Stimulated activated naive CD8-positive, alpha-beta T cell treated with anti-CD3 and anti-CD28 coated beads, Interleukin-15, amount 100 ng/mL, for 72 hours (primary cell): ENCODE data around the gene DRD4.
"Not testable (repeated sequence)": the region's sequence is repeated elsewhere in the genome, so short reads cannot be mapped to it uniquely, and the experiment has no call there.

Experiments used
- ATAC-seq: fragments of 150-1000 bp; cut with Tn5 transposase; 2 replicates; pipeline ENCODE4 v1.10.0; 2021; ENCODE audit warnings: mild to moderate bottlenecking, moderate library complexity
- DNase-seq, 2 donors: peaks; one replicate each; pipeline ENCODE4 v3.0.0; 2021 to 2022
- H3K27ac Mint-ChIP-seq, 2 donors: one replicate each; pipeline ENCODE4 v1.8.0; 2022; ENCODE audit warnings: mild to moderate bottlenecking in 2 of 2, mixed read lengths in 2 of 2, moderate library complexity in 2 of 2
- H3K27me3 Mint-ChIP-seq: one replicate; pipeline ENCODE4 v1.8.0; 2022; ENCODE audit warnings: mixed read lengths
- H3K4me1 Mint-ChIP-seq: one replicate; pipeline ENCODE4 v1.8.0; 2022; ENCODE audit warnings: mild to moderate bottlenecking, mixed read lengths
- H3K4me3 Mint-ChIP-seq, 2 donors: one replicate each; pipeline ENCODE4 v1.8.0; 2022; ENCODE audit warnings: mild to moderate bottlenecking in 2 of 2, mixed read lengths in 2 of 2, moderate library complexity in 1 of 2
- H3K9me3 Mint-ChIP-seq, 2 donors: one replicate each; pipeline ENCODE4 v1.8.0; 2022; ENCODE audit warnings: mixed read lengths in 2 of 2

The DRD4 gene

DNA sequence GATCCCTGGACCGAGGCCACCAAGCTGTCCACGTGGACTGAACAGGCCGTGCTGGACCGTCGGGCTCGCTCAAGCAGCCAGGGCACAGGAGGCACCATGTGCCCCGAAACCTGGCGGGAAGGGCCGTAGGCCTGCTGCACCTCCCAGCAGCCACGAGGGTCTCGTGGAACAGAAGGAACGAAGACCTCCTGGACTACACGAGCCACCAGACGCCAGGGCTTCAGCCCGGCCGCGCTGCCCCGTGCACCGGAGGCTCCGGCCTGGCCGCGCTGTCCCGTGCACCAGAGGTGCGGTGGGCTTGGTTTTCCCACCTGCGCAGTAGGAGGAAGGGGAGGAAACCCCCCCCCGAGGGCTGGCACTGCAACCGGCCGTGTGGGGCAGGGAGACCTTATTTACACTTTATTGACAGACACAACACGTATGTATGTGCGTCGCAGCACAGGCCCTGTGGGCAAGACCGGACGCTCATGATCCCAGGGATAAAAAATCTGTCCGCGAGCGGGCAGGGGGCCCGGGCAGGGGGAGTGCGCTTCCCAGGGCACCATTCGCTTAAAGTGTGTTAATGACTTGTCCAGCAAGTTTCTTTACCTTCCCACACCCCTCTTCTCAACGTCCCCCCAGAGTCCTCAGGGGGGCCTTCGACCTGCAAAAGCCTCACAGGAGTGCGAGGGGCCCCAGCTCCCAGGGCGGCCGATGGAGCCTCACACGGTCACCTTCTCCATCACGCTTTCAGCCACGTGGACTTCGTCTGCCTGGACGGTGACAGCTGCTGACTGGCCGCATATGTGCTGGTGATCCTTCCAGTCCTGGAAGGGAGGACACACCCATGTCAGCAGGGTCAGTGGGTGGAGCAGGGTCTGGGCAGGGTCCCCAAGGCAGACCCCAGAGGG, 7.0 kb downstream of the DRD4 start:
- Mint-ChIP-seq H3K9me3 (no peaks in the 10 kb centered on the region), H3K27me3 (peaks cover 13% of the 10 kb centered on the region), H3K4me1 (peaks cover 22% of the 10 kb centered on the region), H3K4me3 (no peak overlapping the region), H3K27ac (peak overlapping the region in 1 of 2 donors; percentile 54)
- ATAC-seq (no peak), DNase-seq (no peak)

DNA sequence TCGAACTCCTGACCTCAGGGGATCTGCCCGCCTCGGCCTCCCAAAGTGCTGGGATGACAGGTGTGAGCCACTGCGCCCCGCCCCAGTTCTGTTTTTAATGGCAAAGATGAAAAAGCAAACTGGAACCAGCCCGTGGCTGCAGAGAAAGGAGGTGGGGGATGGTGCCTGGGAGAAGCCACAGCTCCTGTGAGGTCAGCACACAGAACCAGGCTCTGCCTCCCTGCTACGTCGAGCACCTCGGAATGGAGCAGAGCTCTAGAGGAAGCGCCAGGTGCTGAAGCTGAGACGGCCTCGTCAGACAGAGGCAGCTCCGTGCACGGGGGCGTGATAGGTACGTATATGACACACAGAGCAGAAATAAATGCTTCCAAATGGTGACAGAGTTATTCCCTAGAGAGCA, 8.5 kb downstream of the DRD4 start:
- Mint-ChIP-seq H3K27ac (no peak overlapping the region), H3K27me3 (peaks cover 4% of the 10 kb centered on the region), H3K4me3 (no peak overlapping the region), H3K4me1 (peaks cover 16% of the 10 kb centered on the region), H3K9me3 (no peaks in the 10 kb centered on the region)
- ATAC-seq (no peak), DNase-seq (no peak)

DNA sequence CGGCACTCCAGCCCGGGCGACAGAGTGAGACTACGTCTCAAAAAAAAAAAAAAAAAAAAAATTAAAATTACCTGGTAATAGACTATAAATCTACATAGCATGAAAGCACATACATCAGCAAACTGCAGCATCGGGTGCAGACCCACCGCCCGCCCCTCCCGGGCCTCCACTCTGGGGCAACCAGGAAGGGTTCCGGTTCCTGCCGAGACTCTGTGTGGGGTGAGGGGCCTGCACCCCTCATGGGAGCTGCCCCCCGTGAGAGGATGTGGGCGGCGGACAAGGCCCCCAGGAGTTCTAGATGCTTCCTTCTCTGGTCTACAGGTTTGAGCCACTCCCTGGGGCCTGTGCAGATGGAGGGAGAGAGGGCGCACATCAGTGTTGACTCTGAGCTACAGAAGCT, 9.1 kb downstream of the DRD4 start:
- Mint-ChIP-seq H3K27me3 (no peaks in the 10 kb centered on the region), H3K27ac (no peak overlapping the region)
- no peak for ATAC-seq

DNA sequence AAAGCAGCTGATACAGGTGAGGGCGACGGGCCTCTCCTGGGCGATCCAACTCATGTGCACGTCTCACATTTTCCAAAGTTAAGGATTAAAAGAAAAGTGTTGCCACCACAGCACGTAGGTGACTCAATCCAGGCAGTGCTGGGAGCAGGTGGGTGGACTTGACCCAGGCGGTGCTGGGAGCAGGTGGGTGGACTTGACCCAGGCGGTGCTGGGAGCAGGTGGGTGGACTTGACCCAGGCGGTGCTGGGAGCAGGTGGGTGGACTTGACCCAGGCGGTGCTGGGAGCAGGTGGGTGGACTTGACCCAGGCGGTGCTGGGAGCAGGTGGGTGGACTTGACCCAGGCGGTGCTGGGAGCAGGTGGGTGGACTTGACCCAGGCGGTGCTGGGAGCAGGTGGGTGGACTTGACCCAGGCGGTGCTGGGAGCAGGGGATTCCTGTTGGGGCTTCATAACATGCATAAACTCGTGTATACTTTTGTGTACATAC, 10.6 kb downstream of the DRD4 start:
- not testable (repeated sequence) for ATAC-seq, H3K4me1 Mint-ChIP-seq

More for the DNA sequence above, 9.1 kb downstream of the DRD4 start:
- no peaks in the 10 kb centered on the region for H3K9me3 Mint-ChIP-seq
- peaks cover 12% of the 10 kb centered on the region for H3K4me1 Mint-ChIP-seq
- no peak overlapping the region for H3K4me3 Mint-ChIP-seq
- DNase-seq: no peak

DNA sequence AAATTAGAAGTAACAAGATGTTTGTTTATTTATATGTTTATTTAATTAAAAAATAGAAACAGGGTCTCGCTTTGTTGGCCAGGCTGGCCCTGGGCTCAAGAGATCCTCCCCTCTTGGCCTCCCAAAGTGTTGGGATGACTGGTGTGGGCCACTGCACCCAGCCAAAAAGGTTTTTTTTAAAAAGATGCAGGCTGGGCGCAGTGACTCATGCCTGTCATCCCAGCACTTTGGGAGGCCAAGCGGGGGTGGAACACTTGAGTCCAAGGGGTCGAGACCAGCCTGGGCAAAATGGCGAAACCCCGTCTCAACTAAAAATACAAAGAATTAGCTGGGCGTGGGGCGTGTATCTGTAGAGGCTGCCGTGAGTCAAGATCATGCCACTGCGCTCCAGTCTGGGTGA, 13.4 kb downstream of the DRD4 start:
- Mint-ChIP-seq H3K4me3 (no peak overlapping the region), H3K4me1 (peaks cover 3% of the 10 kb centered on the region), H3K9me3 (no peaks in the 10 kb centered on the region), H3K27me3 (no peaks in the 10 kb centered on the region), H3K27ac (no peak overlapping the region)
- ATAC-seq: no peak
- DNase-seq: no peak

More for the DNA sequence above, 10.6 kb downstream of the DRD4 start:
- not testable (repeated sequence) for H3K4me3 Mint-ChIP-seq, H3K27ac Mint-ChIP-seq, H3K9me3 Mint-ChIP-seq, H3K27me3 Mint-ChIP-seq, DNase-seq

DNA sequence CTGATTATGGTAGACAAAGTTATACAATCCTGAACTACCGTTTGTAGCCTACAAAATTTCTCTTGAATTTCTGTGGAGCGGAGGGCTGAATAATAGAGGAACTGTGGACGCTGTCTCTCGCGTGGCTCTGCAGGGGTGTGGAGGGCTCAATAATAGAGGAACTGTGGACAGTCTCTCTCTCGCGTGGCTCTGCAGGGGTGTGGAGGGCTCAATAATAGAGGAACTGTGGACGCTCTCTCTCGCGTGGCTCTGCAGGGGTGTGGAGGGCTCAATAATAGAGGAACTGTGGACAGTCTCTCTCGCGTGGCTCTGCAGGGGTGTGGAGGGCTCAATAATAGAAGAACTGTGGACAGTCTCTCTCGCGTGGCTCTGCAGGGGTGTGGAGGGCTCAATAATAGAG, 16.1 kb downstream of the DRD4 start:
- H3K27me3 Mint-ChIP-seq, H3K4me1 Mint-ChIP-seq, H3K27ac Mint-ChIP-seq, H3K9me3 Mint-ChIP-seq, ATAC-seq, H3K4me3 Mint-ChIP-seq, DNase-seq: not testable (repeated sequence)

DNA sequence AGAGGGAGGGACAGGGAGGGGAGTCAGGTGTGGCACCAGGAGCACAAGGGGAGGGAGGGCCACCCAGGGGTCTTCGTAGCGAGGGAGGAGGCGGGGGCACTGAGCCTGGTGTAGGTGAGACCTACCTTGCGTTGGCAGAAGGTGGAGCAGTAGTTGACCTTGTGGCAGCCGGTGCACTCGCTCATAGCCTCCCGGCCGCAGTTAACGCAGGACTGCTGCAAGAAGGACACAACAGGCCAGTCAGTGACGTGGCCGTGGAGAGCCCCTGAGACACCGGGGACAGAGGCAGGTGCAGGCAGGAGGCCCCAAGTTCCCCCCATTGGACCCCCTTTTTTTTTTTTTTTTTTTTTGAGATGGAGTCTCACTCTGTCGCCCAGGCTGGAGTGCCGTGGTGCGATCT, 16.8 kb downstream of the DRD4 start:
- peak overlapping the region in 1 of 2 donors; percentile 12 for H3K27ac Mint-ChIP-seq
- no peaks in the 10 kb centered on the region for H3K4me1 Mint-ChIP-seq
- DNase-seq: no peak
- no peaks in the 10 kb centered on the region for H3K27me3 Mint-ChIP-seq
- no peak for ATAC-seq
- no peaks in the 10 kb centered on the region for H3K9me3 Mint-ChIP-seq
- no peak overlapping the region for H3K4me3 Mint-ChIP-seq

DNA sequence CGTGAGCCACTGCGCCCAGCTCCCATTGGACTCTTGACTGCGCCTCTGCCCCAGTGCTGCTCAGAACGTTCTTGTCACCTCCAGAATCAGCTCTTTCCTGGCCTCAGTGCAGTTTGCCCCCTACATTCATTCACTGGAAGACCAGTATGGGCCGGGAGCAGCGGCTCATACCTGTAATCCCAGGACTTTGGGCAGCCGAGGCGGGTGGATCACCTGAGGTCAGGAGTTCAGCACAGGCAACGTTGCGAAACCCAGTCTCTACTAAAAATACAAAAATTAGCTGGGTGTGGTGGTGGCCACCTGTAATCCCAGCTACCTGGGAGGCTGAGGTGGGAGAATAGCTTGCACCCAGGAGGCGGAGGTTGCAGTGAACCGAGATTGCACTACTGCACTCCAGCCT, 17.4 kb downstream of the DRD4 start:
- ATAC-seq, H3K4me3 Mint-ChIP-seq, H3K27ac Mint-ChIP-seq, DNase-seq, H3K9me3 Mint-ChIP-seq, H3K4me1 Mint-ChIP-seq, H3K27me3 Mint-ChIP-seq: not testable (repeated sequence)

DNA sequence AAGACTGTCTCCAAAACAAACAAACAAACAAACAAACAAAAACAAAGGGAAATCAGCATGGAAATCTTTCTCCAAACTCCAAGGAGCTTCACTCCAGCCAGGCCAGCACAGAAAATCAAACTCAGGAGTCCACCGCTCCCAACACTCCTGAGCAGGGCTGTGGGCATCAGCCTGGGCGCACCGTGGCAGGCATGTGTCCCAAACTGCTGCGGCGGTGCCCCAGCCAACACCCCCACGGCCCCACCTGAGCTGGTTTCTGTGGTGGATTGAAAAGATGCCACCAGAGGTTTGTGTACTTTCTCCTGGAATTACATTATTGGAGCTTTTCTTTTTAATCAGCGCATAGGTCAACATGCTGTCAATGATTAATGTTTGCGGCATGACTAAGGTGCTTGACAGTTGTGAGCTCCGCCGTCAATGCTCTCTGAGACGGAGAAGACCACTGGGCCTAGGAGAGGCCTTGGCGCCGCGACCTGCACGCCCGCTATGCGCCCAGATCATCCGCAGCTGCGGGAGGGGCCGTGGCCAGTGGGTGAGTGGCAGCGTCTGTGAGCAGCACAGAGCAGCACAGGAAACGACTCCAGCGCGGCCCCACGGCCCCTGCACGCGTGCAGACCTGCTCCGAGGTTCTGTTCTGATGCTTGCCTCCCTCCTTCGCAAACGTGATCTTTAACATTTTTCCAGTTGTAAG, 18.1 kb downstream of the DRD4 start:
- Mint-ChIP-seq H3K4me1 (no peaks in the 10 kb centered on the region), H3K9me3 (no peaks in the 10 kb centered on the region), H3K4me3 (no peak overlapping the region), H3K27me3 (no peaks in the 10 kb centered on the region), H3K27ac (no peak overlapping the region)
- DNase-seq (no peak), ATAC-seq (no peak)

DNA sequence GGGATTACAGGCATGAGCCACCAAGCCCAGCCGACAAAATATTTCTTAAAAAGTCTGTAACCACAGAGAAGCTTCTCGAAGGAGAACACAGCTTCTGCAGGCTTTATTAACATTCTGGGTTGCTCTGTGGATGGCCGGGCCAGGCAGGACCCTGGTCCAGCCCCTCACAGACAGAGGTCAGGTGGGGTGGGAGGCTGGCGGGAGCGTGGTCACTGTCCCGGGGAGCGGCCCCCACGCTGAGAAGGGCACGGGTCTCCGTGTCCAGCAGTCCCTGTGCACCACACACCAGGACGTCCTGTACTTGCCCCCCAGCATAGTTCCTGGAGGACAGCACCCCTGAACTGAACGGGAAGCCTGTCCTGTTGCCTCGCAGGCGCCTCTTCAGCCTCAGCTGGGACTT, 19.4 kb downstream of the DRD4 start:
- Mint-ChIP-seq H3K9me3 (no peaks in the 10 kb centered on the region), H3K4me1 (no peaks in the 10 kb centered on the region)
- ATAC-seq: no peak

DNA sequence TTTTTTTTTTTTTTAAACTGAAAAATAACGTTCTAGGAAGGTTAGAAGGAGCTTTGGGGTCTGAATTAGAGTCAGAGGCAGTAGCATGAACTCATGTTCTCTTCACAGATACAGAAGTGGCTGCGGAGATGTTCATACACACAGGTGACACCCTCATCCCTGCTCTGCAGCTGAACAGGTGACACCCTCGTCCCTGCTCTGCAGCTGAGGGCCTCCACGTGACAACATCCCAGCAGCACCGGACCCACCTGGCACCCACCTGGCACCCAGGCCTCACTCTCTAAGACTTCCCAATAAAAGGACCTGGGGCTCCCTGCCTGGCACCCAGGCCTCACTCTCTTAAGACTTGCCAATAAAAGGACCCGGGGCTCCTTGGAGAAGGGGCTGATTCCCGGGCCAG, 19.8 kb downstream of the DRD4 start:
- ATAC-seq (no peak), DNase-seq (no peak)
- H3K27ac Mint-ChIP-seq: no peak overlapping the region
- H3K27me3 Mint-ChIP-seq: no peaks in the 10 kb centered on the region
- H3K9me3 Mint-ChIP-seq: no peaks in the 10 kb centered on the region
- no peaks in the 10 kb centered on the region for H3K4me1 Mint-ChIP-seq
- no peak overlapping the region for H3K4me3 Mint-ChIP-seq

More for the DNA sequence above, 19.4 kb downstream of the DRD4 start:
- Mint-ChIP-seq H3K27me3 (no peaks in the 10 kb centered on the region), H3K27ac (no peak overlapping the region), H3K4me3 (no peak overlapping the region)
- no peak for DNase-seq

DNA sequence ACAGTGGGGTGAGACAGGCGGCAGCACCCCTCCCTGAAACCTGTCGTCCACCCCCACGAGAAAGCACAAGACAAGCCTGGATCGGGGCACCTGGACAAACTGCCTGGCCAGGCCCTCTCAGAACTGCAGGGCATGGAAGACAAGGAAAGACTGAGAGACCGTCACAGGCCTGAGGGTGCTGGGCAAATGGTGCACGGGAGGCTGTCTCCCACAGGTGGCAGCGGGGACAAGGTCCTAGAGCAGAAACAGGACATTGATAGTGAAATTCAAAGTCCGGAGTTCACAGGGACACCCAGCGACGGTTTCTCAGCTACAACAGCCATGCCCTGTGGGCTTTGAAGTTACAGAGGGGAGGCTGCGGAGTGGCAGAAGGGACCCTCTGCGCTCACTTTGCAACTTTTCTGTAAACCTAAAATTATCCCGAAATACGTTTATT, 20.6 kb downstream of the DRD4 start:
- H3K27ac Mint-ChIP-seq: peak overlapping the region in 1 of 2 donors; percentile 87
- H3K4me1 Mint-ChIP-seq: peaks cover 4% of the 10 kb centered on the region

DNA sequence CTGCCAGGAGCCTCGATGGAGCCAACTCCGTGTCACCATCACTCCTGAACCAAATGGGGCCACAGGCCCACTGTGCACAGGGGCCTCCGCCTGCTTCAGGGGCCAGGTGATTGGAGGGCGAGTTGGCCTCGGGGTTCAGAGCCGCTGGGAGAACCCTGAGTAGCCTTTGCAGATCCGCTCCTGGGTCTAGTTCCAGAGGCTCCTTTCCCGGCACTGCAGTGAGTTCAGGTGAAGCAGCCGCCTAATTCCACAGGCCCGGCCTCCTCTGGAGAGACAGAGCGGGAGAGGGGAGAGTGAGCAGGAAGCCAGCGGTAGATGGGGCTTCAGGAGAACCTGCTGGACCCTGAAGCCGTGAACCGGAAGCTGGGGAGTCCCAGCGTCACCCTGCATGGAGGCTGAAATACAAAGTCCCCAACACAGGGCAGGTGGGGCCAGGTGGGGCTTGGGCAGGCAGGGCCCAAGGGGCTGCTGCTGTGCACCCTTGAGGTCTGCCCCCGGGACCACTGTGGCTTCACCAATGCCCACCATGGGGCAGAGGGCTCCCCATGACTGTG, 22.5 kb downstream of the DRD4 start:
- DNase-seq (no peak), ATAC-seq (no peak)
- no peaks in the 10 kb centered on the region for H3K27me3 Mint-ChIP-seq
- no peak overlapping the region for H3K27ac Mint-ChIP-seq
- H3K4me1 Mint-ChIP-seq: peaks cover 7% of the 10 kb centered on the region
- no peak overlapping the region for H3K4me3 Mint-ChIP-seq
- H3K9me3 Mint-ChIP-seq: no peaks in the 10 kb centered on the region

More for the DNA sequence above, 20.6 kb downstream of the DRD4 start:
- H3K4me3 Mint-ChIP-seq: no peak overlapping the region
- DNase-seq (no peak), ATAC-seq (no peak)
- no peaks in the 10 kb centered on the region for H3K9me3 Mint-ChIP-seq
- H3K27me3 Mint-ChIP-seq: no peaks in the 10 kb centered on the region

DNA sequence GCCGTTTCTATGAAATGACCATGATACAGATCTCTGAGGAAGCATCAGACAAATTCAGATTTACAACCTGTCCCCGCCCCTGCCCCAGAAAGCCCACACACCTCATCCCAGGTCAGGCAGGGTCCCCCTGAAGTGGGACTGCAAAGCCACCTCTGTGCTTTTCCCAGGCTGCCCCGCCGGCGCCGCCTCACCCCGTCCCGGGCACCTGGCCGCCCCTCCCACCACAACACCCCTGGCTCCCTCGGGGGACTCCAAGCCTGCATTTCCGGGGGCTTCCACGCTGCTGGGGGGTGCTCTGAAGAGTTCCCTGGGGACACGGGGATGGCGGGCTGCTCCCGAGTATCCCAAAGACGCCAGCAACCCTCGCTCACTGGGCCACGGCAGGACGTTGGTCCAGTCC, 23.2 kb downstream of the DRD4 start:
- Mint-ChIP-seq H3K27me3 (no peaks in the 10 kb centered on the region), H3K4me1 (peaks cover 7% of the 10 kb centered on the region), H3K4me3 (no peak overlapping the region), H3K27ac (no peak overlapping the region), H3K9me3 (no peaks in the 10 kb centered on the region)
- ATAC-seq (no peak), DNase-seq (no peak)

DNA sequence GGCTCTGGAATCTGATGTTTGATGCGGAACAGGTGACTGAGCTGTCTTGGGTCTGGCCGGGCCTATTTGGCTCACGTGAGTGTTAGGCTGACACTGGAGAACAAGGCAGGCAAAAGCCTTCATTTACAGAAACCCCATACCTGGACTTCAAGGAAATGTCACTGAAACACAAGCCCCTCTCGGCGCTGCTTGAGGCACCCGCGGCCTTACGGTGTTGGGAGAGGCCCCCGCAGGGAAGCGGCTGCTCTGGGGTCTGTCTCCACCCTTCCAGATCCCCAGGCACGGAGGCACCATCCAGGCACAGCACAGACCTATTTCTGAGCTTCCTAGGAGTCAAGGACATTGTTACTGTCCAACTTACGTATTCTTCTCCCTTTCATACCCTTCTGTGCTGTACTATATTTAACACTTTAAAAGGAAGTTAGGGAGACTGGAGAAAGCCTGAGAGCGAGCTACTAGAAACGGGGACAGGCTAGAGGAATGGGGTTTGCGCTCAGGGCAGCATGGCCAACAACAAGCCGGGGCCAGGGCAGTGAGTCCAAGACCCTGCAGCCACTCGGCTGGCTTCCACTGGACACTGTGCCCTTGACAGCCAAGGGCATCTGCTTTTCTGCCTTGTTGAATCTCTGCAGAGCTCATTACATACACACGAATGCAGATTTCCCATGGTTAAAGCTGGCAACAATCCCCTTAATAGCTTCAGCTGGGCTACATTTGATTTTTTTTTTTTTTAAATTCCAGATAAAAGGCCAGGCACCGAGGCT, 23.8 kb downstream of the DRD4 start:
- no peak for ATAC-seq
- no peak overlapping the region for H3K27ac Mint-ChIP-seq
- no peak for DNase-seq
- H3K4me1 Mint-ChIP-seq: peaks cover 7% of the 10 kb centered on the region
- no peaks in the 10 kb centered on the region for H3K27me3 Mint-ChIP-seq
- no peak overlapping the region for H3K4me3 Mint-ChIP-seq
- H3K9me3 Mint-ChIP-seq: no peaks in the 10 kb centered on the region
